Measurements from ENCODE around the gene MTMR10. TPM values are rescaled to one million over a fixed set of nuclear protein-coding genes. Genes with fewer than 3 reads are reported as not detected.

Gene MTMR10
- total RNA-seq (ENCODE audit: insufficient read depth, low replicate concordance), result 74.9 TPM

DNA sequence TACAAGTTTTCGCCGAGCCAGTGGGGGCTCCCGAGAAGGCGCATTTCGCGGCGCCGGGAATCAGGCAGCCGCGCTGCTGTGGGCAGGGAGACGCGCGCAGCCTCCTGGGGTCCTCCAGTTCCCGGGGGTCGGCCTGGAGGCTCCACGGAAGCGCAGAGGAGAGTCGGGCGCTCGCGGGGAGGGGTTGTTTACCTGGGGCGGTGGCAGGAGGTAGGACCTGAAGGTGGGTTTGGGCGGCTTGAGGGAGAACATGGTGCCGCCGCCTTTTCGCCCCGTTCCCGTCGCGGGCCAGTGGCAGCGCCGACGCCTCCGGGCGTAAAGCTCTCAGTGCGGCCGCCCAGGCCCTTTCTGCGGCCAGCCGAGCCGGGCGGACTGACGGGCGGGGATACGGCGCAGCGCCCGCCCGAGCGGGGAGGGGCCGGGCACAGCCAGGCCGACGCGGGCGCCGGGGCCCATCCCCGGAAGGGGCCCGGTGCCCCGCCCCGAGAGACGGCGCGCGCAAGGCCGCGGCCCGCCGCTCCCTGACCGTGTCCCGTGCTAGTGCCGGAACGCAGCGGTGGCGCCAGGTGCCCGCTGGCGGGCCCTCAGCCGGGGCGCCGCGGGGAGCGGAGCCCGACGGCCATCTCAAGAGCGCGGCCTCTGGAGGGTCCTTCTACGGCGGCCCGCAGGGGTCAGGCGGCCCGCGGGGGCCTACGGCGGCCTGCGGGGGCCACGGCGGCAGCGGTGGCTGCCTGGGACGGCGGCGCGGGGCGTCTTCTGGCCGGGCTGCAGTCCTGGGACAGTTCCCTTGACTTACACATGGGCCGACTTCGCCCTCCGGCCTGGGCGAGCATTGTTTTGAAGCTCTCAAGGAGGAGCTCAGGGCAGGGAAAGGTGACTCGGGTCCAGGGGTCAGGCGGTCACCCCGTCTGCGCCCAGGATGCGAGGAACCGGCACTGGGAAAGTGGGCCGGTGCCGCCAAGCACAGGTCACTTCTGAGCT, at the start of gene MTMR10:
TSS of gene MTMR10 (minus strand) at position 374 of the 981 bp plus-strand sequence. CDS start at position 252, 122 bp downstream.
- peak; percentile 87 for DNase-seq (ENCODE audit: low spot score)

DNA sequence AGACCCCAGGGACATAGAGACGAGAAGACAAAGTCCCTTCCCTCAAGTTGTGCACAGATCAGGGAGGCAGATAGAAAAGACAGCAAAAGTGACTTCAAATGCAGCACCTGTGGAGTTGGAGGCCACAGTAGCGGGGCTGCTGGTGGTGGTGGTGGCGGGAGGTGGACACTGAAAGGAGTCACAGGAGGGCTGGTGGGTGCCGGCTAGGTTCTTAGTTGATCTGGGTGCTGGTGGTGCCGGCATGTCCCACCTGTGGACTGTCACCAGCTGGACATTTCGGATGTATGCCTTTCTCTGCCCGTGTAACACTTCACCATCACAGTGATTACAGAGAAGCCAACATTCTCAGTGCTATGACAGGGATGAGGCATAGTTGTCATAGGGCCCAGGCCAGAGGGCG, 49.2 kb upstream of the MTMR10 start:
- DNase-seq (ENCODE audit: low spot score), result no peak

DNA sequence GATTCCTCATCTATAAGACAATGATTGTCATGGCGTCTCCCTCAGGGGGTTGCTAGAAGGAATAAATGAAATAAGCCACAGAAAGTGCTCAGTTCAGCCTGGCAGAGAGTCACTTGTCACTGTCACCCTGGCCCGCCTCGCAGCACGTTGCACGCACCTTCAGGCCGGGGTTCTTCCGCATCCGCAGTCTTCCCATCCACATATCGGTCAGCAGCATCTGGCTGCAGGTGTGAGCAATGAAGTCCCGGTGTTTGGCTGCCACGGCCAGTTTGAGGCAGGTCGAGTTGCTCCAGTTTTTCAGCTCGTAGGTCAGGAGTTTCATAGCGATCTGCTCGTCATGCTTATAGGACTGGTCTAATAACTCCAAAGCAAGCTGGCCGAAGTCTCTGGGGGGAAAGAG, 48.5 kb upstream of the MTMR10 start:
- no peak for DNase-seq (ENCODE audit: low spot score)

- no peak for DNase-seq (ENCODE audit: low spot score)
Observed at GRCh38 chr15:31037731-31038477, 46.5 kb upstream of the MTMR10 start.

DNA sequence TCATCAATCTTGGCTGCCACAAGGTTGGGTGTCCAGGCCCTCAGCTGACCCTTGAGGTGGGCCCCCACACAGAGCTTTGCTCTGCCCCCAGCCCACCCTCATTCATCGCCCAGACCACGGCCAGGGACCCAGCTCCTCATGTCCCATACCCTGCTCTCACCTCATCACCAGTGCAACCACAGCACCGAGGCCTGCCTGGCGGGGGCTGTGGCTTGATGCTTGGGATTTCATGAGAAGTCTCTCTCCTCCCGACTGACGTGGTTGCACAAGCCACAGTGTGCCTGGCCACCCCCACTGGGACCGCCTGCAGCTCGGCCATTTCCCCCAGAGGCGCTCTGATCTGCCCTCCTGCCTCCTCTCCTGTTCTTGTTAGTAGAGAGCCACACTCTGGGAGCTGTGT, 45.4 kb upstream of the MTMR10 start:
- DNase-seq (ENCODE audit: low spot score), result no peak

GRCh38 chr15:31035610-31036009, 44.2 kb upstream of the MTMR10 start:
- DNase-seq (ENCODE audit: low spot score), result peak; percentile 38

- DNase-seq (ENCODE audit: low spot score), result peak; percentile 42
Observed at GRCh38 chr15:31034152-31034551, 42.7 kb upstream of the MTMR10 start.

- DNase-seq (ENCODE audit: low spot score), result peak; percentile 48
Observed at GRCh38 chr15:31032961-31033371, 41.5 kb upstream of the MTMR10 start.

DNA sequence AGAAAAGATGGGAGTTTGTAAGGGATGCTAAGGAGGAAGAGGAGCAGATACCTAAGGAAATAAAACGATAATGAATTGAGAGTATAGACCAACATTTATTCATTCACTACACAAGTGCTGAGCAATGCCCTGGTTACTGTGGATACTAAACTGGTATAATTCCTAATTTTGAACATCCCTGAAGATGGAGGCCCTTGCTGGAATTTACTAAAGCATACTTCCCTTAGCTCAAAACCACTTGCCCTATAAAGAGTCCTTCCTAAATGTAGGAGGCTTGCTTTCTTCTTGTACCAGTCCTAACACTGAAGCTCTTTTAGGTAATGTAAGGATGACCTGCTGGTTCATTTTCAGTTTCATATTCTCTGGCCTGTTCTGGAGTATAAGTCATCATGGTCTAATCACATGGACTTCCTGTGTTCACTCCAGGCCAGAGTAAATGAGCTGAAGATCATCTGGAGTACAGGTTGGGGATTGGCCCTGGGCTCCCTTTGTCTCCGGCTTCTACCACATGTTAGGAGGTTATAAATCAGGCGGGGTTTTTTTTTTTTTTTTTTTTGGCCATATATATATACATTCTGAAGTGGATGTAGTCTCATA, 40.1 kb upstream of the MTMR10 start:
- DNase-seq (ENCODE audit: low spot score), result no peak

- DNase-seq (ENCODE audit: low spot score), result no peak
Observed at GRCh38 chr15:31027910-31028578, 36.6 kb upstream of the MTMR10 start.

- DNase-seq (ENCODE audit: low spot score), result no peak
Observed at GRCh38 chr15:31025996-31026395, 34.6 kb upstream of the MTMR10 start.

- DNase-seq (ENCODE audit: low spot score), result peak; percentile 78
Observed at GRCh38 chr15:31024979-31025378, 33.6 kb upstream of the MTMR10 start.

- peak; percentile 54 for DNase-seq (ENCODE audit: low spot score)
Observed at GRCh38 chr15:31024330-31024729, 32.9 kb upstream of the MTMR10 start.

DNA sequence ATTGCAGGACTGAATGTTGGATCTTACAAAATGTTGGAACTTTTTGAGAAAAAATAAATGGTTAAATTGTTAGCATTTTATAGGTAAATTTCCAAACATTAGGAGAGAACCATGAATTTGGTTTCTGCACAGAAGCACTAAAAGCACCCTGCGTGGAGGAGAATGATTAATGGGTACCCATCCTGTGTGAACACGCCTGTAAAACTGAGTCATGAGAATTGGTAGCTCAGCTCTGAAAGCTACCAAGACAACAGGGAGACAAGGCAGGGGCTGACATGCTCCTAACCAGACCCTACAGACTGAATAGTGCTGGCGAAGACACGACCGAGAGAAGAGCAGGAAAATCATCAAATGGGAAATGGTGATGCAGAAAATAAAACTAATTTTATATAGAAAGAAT, 32.4 kb upstream of the MTMR10 start:
- no peak for DNase-seq (ENCODE audit: low spot score)

GRCh38 chr15:31021067-31021665, 29.7 kb upstream of the MTMR10 start:
- no peak for DNase-seq (ENCODE audit: low spot score)

GRCh38 chr15:31020542-31020941, 29.1 kb upstream of the MTMR10 start:
- no peak for DNase-seq (ENCODE audit: low spot score)

DNA sequence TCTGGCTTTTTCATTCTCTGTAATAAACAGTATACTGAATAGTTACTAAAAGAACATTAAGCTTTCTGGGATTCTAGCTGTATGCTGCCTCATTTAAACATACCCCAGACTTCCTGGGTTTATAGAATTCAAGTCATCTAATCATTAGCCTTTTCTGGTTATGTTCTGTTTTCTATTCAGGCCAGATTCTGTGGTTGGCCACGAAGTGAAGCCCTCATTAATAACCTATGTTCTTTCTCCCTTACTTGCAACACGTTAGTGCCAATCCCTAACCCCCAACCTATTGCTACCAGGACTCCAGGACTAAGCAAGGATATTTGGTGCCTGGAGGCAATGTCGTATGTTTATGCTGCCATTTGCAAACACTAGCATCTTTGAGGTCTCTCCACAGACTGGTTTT, 28.6 kb upstream of the MTMR10 start:
- no peak for DNase-seq (ENCODE audit: low spot score)

- DNase-seq (ENCODE audit: low spot score), result no peak
Observed at GRCh38 chr15:31017311-31017710, 25.9 kb upstream of the MTMR10 start.

GRCh38 chr15:31016446-31016915, 25.1 kb upstream of the MTMR10 start:
- DNase-seq (ENCODE audit: low spot score), result no peak

DNA sequence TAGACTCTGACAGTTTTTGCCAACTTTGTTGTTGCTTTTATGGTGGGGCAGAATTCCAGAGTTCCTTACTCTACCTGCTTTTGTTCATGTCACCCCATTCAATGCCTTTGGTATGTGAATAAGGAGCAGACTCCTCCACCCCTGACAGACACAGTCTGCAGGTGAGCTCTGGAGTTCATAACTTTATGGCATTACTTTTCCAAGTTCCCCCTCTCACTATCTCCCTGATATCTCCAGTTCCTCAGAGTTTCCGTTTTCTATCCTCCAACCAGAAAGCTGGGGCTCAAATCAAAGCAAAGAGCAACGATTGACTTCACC, 23.1 kb upstream of the MTMR10 start:
- no peak for DNase-seq (ENCODE audit: low spot score)

All from umbilical cord (tissue), 2 donors.